H1 (cell line): ENCODE data around the gene WBP11. TPM values are rescaled to one million over a fixed set of nuclear protein-coding genes. Genes with fewer than 3 reads are reported as not detected.

Source experiments
- CTCF ChIA-PET: fragments of 300-600 bp; sonication (Branson Sonifier 250); formaldehyde crosslinking; loops from one replicate; lab custom pipeline; 2021; ENCODE audit not compliant: partially characterized antibody; lab: Charles Lee
- POLR2A ChIA-PET: fragments of 300-600 bp; sonication (Branson Sonifier 250); formaldehyde crosslinking; loops from one replicate; lab custom pipeline; 2021; ENCODE audit warnings: inconsistent platforms; ENCODE audit not compliant: partially characterized antibody; lab: Charles Lee
- DNase-seq, 2 experiments: peaks; one replicate each; pipeline versions ENCODE4 v3.0.0 to v3.0.0-alpha.2; 2010 to 2022; ENCODE audit warnings: low spot score in 2 of 2, low read depth in 1 of 2, mixed read lengths in 1 of 2
- FAIRE-seq: peaks from 2 replicates; lab custom pipeline; 2011; peaks lifted over from hg19 to GRCh38; lab: Jason Lieb, UNC
- H2AFZ ChIP-seq: 2 replicates; pipeline ENCODE4 v1.8.1; 2012; ENCODE audit warnings: low read length, inconsistent platforms
- H2AK5ac ChIP-seq: 2 replicates; pipeline ENCODE4 v1.6.1; 2013; ENCODE audit warnings: low read depth, low read length
- H2BK120ac ChIP-seq: replicated peaks from 2 replicates; pipeline ENCODE3; 2013; ENCODE audit warnings: low read depth, low read length, inconsistent platforms
- H2BK12ac ChIP-seq: 2 replicates; pipeline ENCODE4 v1.6.1; 2013; ENCODE audit warnings: low read depth, low read length
- H2BK15ac ChIP-seq: 2 replicates; pipeline ENCODE4 v1.6.1; 2013; ENCODE audit warnings: low read length
- H2BK20ac ChIP-seq: 2 replicates; pipeline ENCODE4 v1.6.1; 2013; ENCODE audit warnings: low read length
- H2BK5ac ChIP-seq: 2 replicates; pipeline ENCODE4 v1.6.1; 2013; ENCODE audit warnings: low read depth, low read length
- H3K14ac ChIP-seq: 2 replicates; pipeline ENCODE4 v1.6.1; 2013; ENCODE audit warnings: inconsistent platforms; ENCODE audit not compliant: insufficient read length
- H3K18ac ChIP-seq: 2 replicates; pipeline ENCODE4 v1.6.1; 2013; ENCODE audit warnings: low read length; ENCODE audit errors: extremely low read depth
- H3K23ac ChIP-seq: 2 replicates; pipeline ENCODE4 v1.6.1; 2013; ENCODE audit warnings: inconsistent platforms; ENCODE audit not compliant: insufficient read length
- H3K23me2 ChIP-seq: 2 replicates; pipeline ENCODE4 v1.6.1; 2013; ENCODE audit warnings: low read depth, low read length
- H3K27ac ChIP-seq: 2 replicates; pipeline ENCODE4 v1.6.1; 2011; ENCODE audit warnings: low read depth, low read length, inconsistent platforms
- H3K27me3 ChIP-seq, 4 experiments: replicated peaks in 1 of 4; 1 replicate in 1 of 4; 2 replicates in 3 of 4; pipeline versions ENCODE4 v1.6.1 to v1.8.1; 2011 to 2013; ENCODE audit warnings: low read length in 3 of 4, mild to moderate bottlenecking in 3 of 4, inconsistent platforms in 2 of 4, mixed read lengths in 2 of 4, moderate library complexity in 1 of 4; ENCODE audit not compliant: control insufficient read depth in 3 of 4, insufficient read depth in 3 of 4; ENCODE audit errors: extremely low read depth in 1 of 4
- H3K36me3 ChIP-seq, 4 experiments: 2 replicates each; pipeline versions ENCODE4 v1.6.1 to v1.8.1; 2011 to 2013; ENCODE audit warnings: mild to moderate bottlenecking in 4 of 4, low read length in 3 of 4, moderate library complexity in 2 of 4, control low read depth in 1 of 4, inconsistent platforms in 1 of 4; ENCODE audit not compliant: insufficient read depth in 4 of 4, control insufficient read depth in 2 of 4
- H3K4ac ChIP-seq: replicated peaks from 2 replicates; pipeline ENCODE3; 2013; ENCODE audit warnings: low read length, low read depth, mixed read lengths, inconsistent platforms; ENCODE audit not compliant: insufficient read length
- H3K4me1 ChIP-seq, 4 experiments: replicated peaks in 1 of 4; 1 replicate in 1 of 4; 2 replicates in 3 of 4; pipeline versions ENCODE4 v1.6.1 to v1.8.1; 2011 to 2013; ENCODE audit warnings: low read length in 3 of 4, inconsistent platforms in 2 of 4, mixed read lengths in 1 of 4; ENCODE audit not compliant: insufficient read depth in 4 of 4, control insufficient read depth in 3 of 4
- H3K4me2 ChIP-seq, 2 experiments: 2 replicates each; pipeline versions ENCODE4 v1.6.1 to v1.8.1; 2011 to 2013; ENCODE audit warnings: low read depth in 2 of 2, low read length in 2 of 2, control low read depth in 1 of 2, inconsistent platforms in 1 of 2, mild to moderate bottlenecking in 1 of 2; ENCODE audit not compliant: insufficient read depth in 1 of 2
- H3K4me3 ChIP-seq, 4 experiments: fragments of 200-600, 300-600 bp in 1 of 4; sonication (generic), shearing (Covaris generic), sonication (Bioruptor Twin) in 1 of 4; 2 replicates each; pipeline versions ENCODE4 v1.5.1 to v1.8.1; 2011 to 2016; ENCODE audit warnings: low read length in 4 of 4, low read depth in 3 of 4, control low read depth in 2 of 4, inconsistent platforms in 2 of 4, mild to moderate bottlenecking in 2 of 4, mixed read lengths in 1 of 4, moderate library complexity in 1 of 4; ENCODE audit not compliant: insufficient read depth in 2 of 4; ENCODE audit errors: extremely low read depth in 1 of 4
- H3K56ac ChIP-seq: replicated peaks from 2 replicates; pipeline ENCODE3; 2013; ENCODE audit warnings: low read depth, mild to moderate bottlenecking, mixed read lengths, low read length, inconsistent platforms; ENCODE audit not compliant: insufficient read length
- H3K79me1 ChIP-seq: 2 replicates; pipeline ENCODE4 v1.6.1; 2013; ENCODE audit warnings: low read depth, low read length, control low read depth
- H3K79me2 ChIP-seq, 2 experiments: 2 replicates each; pipeline versions ENCODE4 v1.6.1 to v1.8.1; 2012 to 2013; ENCODE audit warnings: low read length in 2 of 2, mild to moderate bottlenecking in 2 of 2, inconsistent platforms in 1 of 2; ENCODE audit not compliant: insufficient read depth in 2 of 2, control insufficient read depth in 1 of 2
- H3K9ac ChIP-seq, 4 experiments: replicated peaks in 1 of 4; 1 replicate in 1 of 4; 2 replicates in 3 of 4; pipeline versions ENCODE4 v1.6.1 to v1.8.1; 2011 to 2013; ENCODE audit warnings: low read depth in 3 of 4, low read length in 3 of 4, control low read depth in 2 of 4, mild to moderate bottlenecking in 2 of 4, moderate library complexity in 2 of 4, inconsistent platforms in 1 of 4; ENCODE audit errors: extremely low read depth in 1 of 4
- H3K9me3 ChIP-seq, 2 experiments: 2 replicates each; pipeline versions ENCODE4 v1.6.1 to v1.8.1; 2012 to 2013; ENCODE audit warnings: mild to moderate bottlenecking in 2 of 2, moderate library complexity in 2 of 2, control low read depth in 1 of 2, inconsistent platforms in 1 of 2, low read depth in 1 of 2, low read length in 1 of 2, mixed read lengths in 1 of 2; ENCODE audit not compliant: insufficient read depth in 2 of 2
- H4K20me1 ChIP-seq, 2 experiments: replicated peaks in 1 of 2; 2 replicates each; pipeline versions ENCODE3 to v1.8.1; 2011 to 2013; ENCODE audit warnings: inconsistent platforms in 2 of 2, low read length in 2 of 2, mild to moderate bottlenecking in 1 of 2; ENCODE audit not compliant: insufficient read depth in 2 of 2, control insufficient read depth in 1 of 2
- H4K5ac ChIP-seq: 2 replicates; pipeline ENCODE4 v1.6.1; 2013; ENCODE audit warnings: low read length, low read depth, mixed read lengths, inconsistent platforms; ENCODE audit not compliant: insufficient read length
- H4K8ac ChIP-seq: 2 replicates; pipeline ENCODE4 v1.8.0; 2013; ENCODE audit warnings: mild to moderate bottlenecking, moderate library complexity, low read length, inconsistent platforms; ENCODE audit not compliant: insufficient read depth; ENCODE audit errors: extremely low read depth
- H4K91ac ChIP-seq: replicated peaks from 2 replicates; pipeline ENCODE3; 2013; ENCODE audit warnings: low read length, mixed read lengths, inconsistent platforms; ENCODE audit not compliant: insufficient read length
- BCL11A ChIP-seq, 2 experiments: IDR thresholded peaks; one replicate each; pipeline ENCODE4 v1.6.1; 2011; ENCODE audit warnings: low read depth in 2 of 2, low read length in 2 of 2, mild to moderate bottlenecking in 2 of 2
- BRCA1 ChIP-seq: IDR thresholded peaks from 2 replicates; pipeline ENCODE4 v1.6.1; 2012; ENCODE audit warnings: low read depth, low read length, improper control_type of control experiment
- HDAC2 ChIP-seq, 2 experiments: fragments of 300-600 bp in 1 of 2; sonication (generic) in 1 of 2; IDR thresholded peaks; 2 replicates each; pipeline ENCODE4 v1.6.1; 2011 to 2012; ENCODE audit warnings: low read depth in 2 of 2, low read length in 2 of 2, mild to moderate bottlenecking in 2 of 2, moderate library complexity in 2 of 2, borderline replicate concordance in 1 of 2, inconsistent platforms in 1 of 2
- JUN ChIP-seq: IDR thresholded peaks from 2 replicates; pipeline ENCODE4 v1.6.1; 2011; ENCODE audit warnings: low read depth, mild to moderate bottlenecking, improper control_type of control experiment, low read length
- KDM4A ChIP-seq: IDR thresholded peaks from one replicate; pipeline ENCODE4 v1.7.1; 2012; ENCODE audit warnings: low read depth, mild to moderate bottlenecking, moderate library complexity, low read length, inconsistent platforms; ENCODE audit not compliant: severe bottlenecking
- KDM5A ChIP-seq: fragments of 200-600 bp; IDR thresholded peaks from 2 replicates; pipeline ENCODE4 v1.7.1; 2012; ENCODE audit warnings: mild to moderate bottlenecking, low read length, inconsistent platforms, mixed read lengths
- NRF1 ChIP-seq: IDR thresholded peaks from 2 replicates; pipeline ENCODE4 v1.6.1; 2011; ENCODE audit warnings: mild to moderate bottlenecking, low read depth, low read length, improper control_type of control experiment
- POLR2AphosphoS5 ChIP-seq: IDR thresholded peaks from 2 replicates; pipeline ENCODE4 v1.6.1; 2011; ENCODE audit warnings: low read depth, low read length
- SAP30 ChIP-seq: fragments of 300-600 bp; sonication (generic); IDR thresholded peaks from 2 replicates; pipeline ENCODE4 v1.7.1; 2012; ENCODE audit warnings: low read length, moderate library complexity, mild to moderate bottlenecking, inconsistent platforms; ENCODE audit not compliant: insufficient read depth, insufficient replicate concordance
- SIN3A ChIP-seq, 2 experiments: IDR thresholded peaks in 1 of 2; conservative IDR thresholded peaks in 1 of 2; 2 replicates each; pipeline ENCODE4 v1.6.1; 2011 to 2012; ENCODE audit warnings: low read length in 2 of 2, improper control_type of control experiment in 1 of 2, low read depth in 1 of 2, mild to moderate bottlenecking in 1 of 2
- SP1 ChIP-seq: IDR thresholded peaks from 2 replicates; pipeline ENCODE4 v1.6.1; 2011; ENCODE audit warnings: low read depth, low read length
- ZNF274 ChIP-seq: IDR thresholded peaks from 2 replicates; pipeline ENCODE4 v1.7.0; 2012; ENCODE audit warnings: low read length, borderline replicate concordance; ENCODE audit errors: extremely low read depth
- WGBS, 2 experiments: shearing (Covaris generic) in 1 of 2; methylation state at CpG; one replicate each; pipeline versions ENCODE4 v1.1.6 to v1.1.7; 2013 to 2015; ENCODE audit warnings: low lambda C conversion rate in 2 of 2, mixed read lengths in 2 of 2, inconsistent platforms in 1 of 2, low coverage in 1 of 2, missing lambda C conversion rate in 1 of 2; ENCODE audit not compliant: insufficient replicate concordance in 2 of 2, insufficient coverage in 1 of 2, insufficient read length in 1 of 2; ENCODE audit errors: extremely low coverage in 1 of 2, missing lambda C conversion rate in 1 of 2; 5-methylcytosine and 5-hydroxymethylcytosine counted together
- polyA plus RNA-seq, 7 experiments: library from polyadenylated mRNA; depleted of rRNA in 3 of 7; stranded (reverse) in 5 of 7; unstranded in 2 of 7; fragments of >200 nt in 5 of 7; fragments of 200-250 nt in 2 of 7; gene quantifications; 1 replicate in 5 of 7; 2 replicates in 1 of 7; 4 replicates in 1 of 7; pipeline versions ENCODE4 v1.2.1 to v1.2.3, GENCODE V29; 2011 to 2013; ENCODE audit warnings: missing spikeins in 2 of 7, mixed read lengths in 2 of 7
- total RNA-seq: library from RNA; stranded (reverse); fragmentation: NEBNext Ultra II Directional; extraction: Animal tissue kit (Norgen Biotek cat#: 25700); gene quantifications from 2 replicates; pipeline ENCODE4 v1.2.1, GENCODE V29; 2021

The WBP11 gene
- total and polyA plus RNA-seq, 2 of the 8 experiments (the other 6 are each of a cell fraction or from before 2014, with no cell fraction given), result 22.1 to 134 TPM

DNA sequence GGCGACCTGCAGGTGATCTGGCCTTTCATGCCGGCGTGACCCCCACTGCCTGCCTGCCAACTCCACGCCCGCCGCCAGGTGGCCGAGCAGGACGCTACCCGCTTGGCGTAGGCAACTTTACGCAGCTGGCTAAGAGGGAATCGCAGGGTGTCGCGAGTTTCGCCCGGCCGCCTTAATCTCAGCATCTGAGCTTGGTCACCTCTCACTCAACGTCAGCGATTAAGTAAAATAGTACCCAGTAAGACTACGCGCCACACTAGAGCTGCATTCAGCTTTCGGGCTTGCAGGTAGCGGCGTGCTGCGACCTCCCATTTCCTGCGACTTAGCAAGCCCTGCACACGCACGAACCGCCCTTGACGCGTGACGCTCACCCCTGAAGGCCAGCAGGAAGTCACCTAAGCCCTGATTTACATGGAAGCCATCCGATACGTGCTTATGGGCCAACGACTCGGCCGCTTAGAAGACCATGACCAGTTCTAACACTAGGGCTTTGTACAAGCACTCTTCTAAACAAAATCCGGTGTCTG, 33.2 kb downstream of the WBP11 start:
- H2BK120ac ChIP-seq, result no peak overlapping the region
- peaks cover 0 to 35% of the 10 kb centered on the region in 2 experiments; a peak in 2 of 4 replicates for H3K79me2 ChIP-seq
- peak overlapping the region; percentile 94; the same call in 1 of the 2 replicates for H3K18ac ChIP-seq
- peak overlapping the region; percentile 47 for H4K5ac ChIP-seq
- ChIA-PET POLR2A (interaction anchor here (0.6 to 7.3 kb wide), 37 partner anchors 8 to 533 kb away, joined by 3 to 136 read pairs (median 6); partner anchors contain the start of genes C12orf60, GUCY2C, SMCO3 and WBP11), CTCF (interaction anchor here (0.8 to 2.6 kb wide), 26 partner anchors 11 to 451 kb away, joined by 3 to 15 read pairs (median 4); partner anchors contain the start of gene RERG)
- peak overlapping the region; percentile 93 for H3K27ac ChIP-seq
- H3K27me3 ChIP-seq, result no peaks in the 10 kb centered on the region
- peak overlapping the region; percentile 0 for H4K91ac ChIP-seq
- peaks cover 0 to under 1% (median 0%) of the 10 kb centered on the region in 4 experiments; a peak in 1 of 8 replicates for H3K36me3 ChIP-seq
- H2BK12ac ChIP-seq, result no peak overlapping the region; the same call in 1 of the 2 replicates
- H2AK5ac ChIP-seq, result no peak overlapping the region
- 0 out of 2 replicates have a peak overlapping the region, but pooled peaks have one; percentile 81 for H4K8ac ChIP-seq
- peaks cover 0 to 8% of the 10 kb centered on the region in 2 experiments for H4K20me1 ChIP-seq
- H3K4me3 ChIP-seq, result peak overlapping the region; percentile 84 to 99 (median 92)
- H3K9me3 ChIP-seq, result peaks cover 0 to 3% of the 10 kb centered on the region in 2 experiments; a peak in 1 of 4 replicates
- H2AFZ ChIP-seq, result no peak overlapping the region
- H3K23me2 ChIP-seq, result peaks cover 4% of the 10 kb centered on the region
- peak overlapping the region; percentile 83 for H2BK5ac ChIP-seq
- peak overlapping the region; percentile 71 for H3K56ac ChIP-seq
- H3K79me1 ChIP-seq, result no peaks in the 10 kb centered on the region
- WGBS, 2 experiments, result 1% methylated on average over 38 of the region's 38 CpGs; no CpG with 5 or more reads in 1 of the 2 experiments
- no peak overlapping the region for H3K23ac ChIP-seq
- no peaks in the 10 kb centered on the region; a peak in 2 of 7 replicates for H3K4me1 ChIP-seq
- FAIRE-seq (no peak), DNase-seq (peak in 1 of 2 experiments; percentile 61)
- H3K9ac ChIP-seq, result peak overlapping the region; percentile 74 to 94 (median 86)
- no peak overlapping the region for H3K14ac ChIP-seq
- peak overlapping the region; percentile 77 to 80 for H3K4me2 ChIP-seq
- H2BK15ac ChIP-seq, result no peak overlapping the region
- H3K4ac ChIP-seq, result peak overlapping the region; percentile 28
- H2BK20ac ChIP-seq, result no peak overlapping the region
- TF ChIP-seq POLR2AphosphoS5, result peak; percentile 98
- no peak for TF ChIP-seq HDAC2 (IDR thresholded peaks at IDR 0.05; ENCODE audit: borderline replicate concordance in 1 of 2, low read depth in 2 of 2, low read length in 2 of 2)
- TF ChIP-seq JUN, result no peak
- no peak for TF ChIP-seq SP1
- peak; percentile 14 for TF ChIP-seq SAP30
- peak; percentile 44 for TF ChIP-seq KDM4A
- no peak for TF ChIP-seq KDM5A
- no peak for TF ChIP-seq ZNF274
- TF ChIP-seq NRF1, result no peak
- no peak for TF ChIP-seq BCL11A (IDR thresholded peaks at IDR 0.05; ENCODE audit: low read depth in 2 of 2, low read length in 2 of 2)
- TF ChIP-seq BRCA1, result peak; percentile 14
- peak; percentile 87 to 96; a peak in 3 of 4 replicates for TF ChIP-seq SIN3A (conservative IDR thresholded peaks at IDR 0.05 in 1 of 2, IDR thresholded peaks at IDR 0.05 in 1 of 2; ENCODE audit: low read depth in 1 of 2, low read length in 2 of 2)
